OCI-LY1 (cell line): Measurements from ENCODE around the gene MME.
A peak's percentile ranks its signal among the peaks of the same experiment; 100 is the strongest.

Source experiments
- H2AFZ ChIP-seq: fragments of 200-600 bp; sonication (generic), shearing (Covaris generic); 2 replicates; pipeline ENCODE4 v1.6.0; 2014; ENCODE audit warnings: antibody characterized with exemption, mild to moderate bottlenecking, low read length
- H3F3A ChIP-seq: fragments of 200-600 bp; sonication (generic), shearing (Covaris generic); 2 replicates; pipeline ENCODE4 v1.6.0; 2014; ENCODE audit warnings: mild to moderate bottlenecking, antibody characterized with exemption, low read length, moderate library complexity; ENCODE audit not compliant: insufficient read depth
- H3K27ac ChIP-seq: fragments of 200-600 bp; sonication (generic); 2 replicates; pipeline ENCODE4 v1.5.1; 2014; ENCODE audit warnings: low read length, mixed run types, mild to moderate bottlenecking, low read depth; ENCODE audit not compliant: poor library complexity, severe bottlenecking
- H3K27me3 ChIP-seq: fragments of 200-600 bp; sonication (generic); 2 replicates; pipeline ENCODE4 v1.6.0; 2014; ENCODE audit warnings: antibody characterized with exemption, mild to moderate bottlenecking, low read length, moderate library complexity; ENCODE audit not compliant: insufficient read depth
- H3K36me3 ChIP-seq: fragments of 200-600 bp; sonication (generic); 2 replicates; pipeline ENCODE4 v1.6.1; 2014; ENCODE audit warnings: mild to moderate bottlenecking, antibody characterized with exemption, low read length, moderate library complexity, mixed read lengths; ENCODE audit not compliant: insufficient read depth
- H3K4me1 ChIP-seq: fragments of 200-600 bp; sonication (generic); 2 replicates; pipeline ENCODE4 v1.5.1; 2014; ENCODE audit warnings: mild to moderate bottlenecking, low read length, moderate library complexity; ENCODE audit not compliant: insufficient read depth, severe bottlenecking
- H3K4me2 ChIP-seq: fragments of 200-600 bp; sonication (generic), shearing (Covaris generic); 2 replicates; pipeline ENCODE4 v1.6.1; 2014; ENCODE audit warnings: low read length
- H3K4me3 ChIP-seq: fragments of 200-600 bp; sonication (generic); 2 replicates; pipeline ENCODE4 v1.5.1; 2014; ENCODE audit warnings: low read length, low read depth, mild to moderate bottlenecking, mixed read lengths; ENCODE audit not compliant: poor library complexity, severe bottlenecking
- H3K79me2 ChIP-seq: fragments of 200-600 bp; shearing (Covaris generic); 2 replicates; pipeline ENCODE4 v1.6.1; 2016; ENCODE audit warnings: mixed run types, low read length, mixed read lengths; ENCODE audit not compliant: insufficient read depth
- H3K9ac ChIP-seq: fragments of 200-600 bp; sonication (generic), shearing (Covaris generic); 2 replicates; pipeline ENCODE4 v1.6.1; 2014; ENCODE audit warnings: mild to moderate bottlenecking, low read length, mixed read lengths
- H3K9me2 ChIP-seq: fragments of 200-600 bp; sonication (generic), shearing (Covaris generic); 2 replicates; pipeline ENCODE4 v1.6.1; 2014; ENCODE audit warnings: low read depth, mild to moderate bottlenecking, low read length, mixed read lengths
- H3K9me3 ChIP-seq: fragments of 200-600 bp; shearing (Covaris generic); 2 replicates; pipeline ENCODE4 v1.6.1; 2014; ENCODE audit warnings: low read length, mixed read lengths
- H4K20me1 ChIP-seq: fragments of 200-600 bp; sonication (generic), shearing (Covaris generic); 2 replicates; pipeline ENCODE4 v1.6.0; 2016; ENCODE audit warnings: mild to moderate bottlenecking, low read length; ENCODE audit not compliant: insufficient read depth
- CTCF ChIP-seq: fragments of 200-600 bp; sonication (generic), shearing (Covaris generic); IDR thresholded peaks from 2 replicates; pipeline ENCODE4 v1.5.1; 2017; ENCODE audit warnings: mild to moderate bottlenecking, antibody characterized with exemption, low read length, moderate library complexity, mixed read lengths
- EZH2 ChIP-seq: fragments of 200-600 bp; sonication (generic), shearing (Covaris generic); IDR thresholded peaks from 2 replicates; pipeline ENCODE4 v1.8.0; 2017; ENCODE audit warnings: borderline replicate concordance, mixed run types, mild to moderate bottlenecking, antibody characterized with exemption, low read length, moderate library complexity, mixed read lengths

Gene MME

GRCh38 chr3:155070316-155070715 lies 9.8 kb upstream of the MME start:
- H3K9me2 ChIP-seq = no peaks in the 10 kb centered on the region
- H3K27ac ChIP-seq = no peak overlapping the region
- H3K4me3 ChIP-seq = no peak overlapping the region
- no peaks in the 10 kb centered on the region for H3K79me2 ChIP-seq
- H4K20me1 ChIP-seq = no peaks in the 10 kb centered on the region
- H2AFZ ChIP-seq = peak overlapping the region; percentile 23; the same call in 1 of the 2 replicates
- no peak overlapping the region for H3K4me2 ChIP-seq
- TF ChIP-seq EZH2 (no peak), CTCF (no peak)
- H3K27me3 ChIP-seq = no peaks in the 10 kb centered on the region
- no peaks in the 10 kb centered on the region for H3K36me3 ChIP-seq
- 0 out of 2 replicates have a peak, but pooled peaks cover 5% of the 10 kb centered on the region for H3F3A ChIP-seq
- no peaks in the 10 kb centered on the region for H3K9me3 ChIP-seq
- no peak overlapping the region for H3K9ac ChIP-seq
- H3K4me1 ChIP-seq = peaks cover 11% of the 10 kb centered on the region

DNA sequence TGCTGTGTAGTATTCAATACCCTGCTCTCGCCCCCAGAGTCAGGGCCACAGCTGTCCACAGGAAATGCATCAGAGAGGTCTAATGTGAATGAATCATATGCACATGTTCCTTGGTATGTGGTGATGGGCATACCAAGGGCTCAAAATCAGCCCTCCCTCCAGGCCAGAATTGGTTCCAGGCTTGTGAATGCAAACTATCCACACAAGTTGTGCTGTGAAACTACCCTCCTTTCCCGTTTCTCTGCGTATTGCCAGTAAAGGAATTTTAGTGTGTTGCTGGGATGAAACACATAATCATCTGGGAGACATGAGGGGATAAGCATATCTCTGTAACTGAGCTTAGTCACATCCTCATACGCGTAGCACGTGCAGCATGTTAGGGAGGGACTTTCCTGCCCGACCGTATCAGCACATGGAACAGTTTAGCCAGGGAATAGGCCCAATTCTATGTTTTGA lies 9.2 kb upstream of the MME start:
- Histone ChIP-seq H3K36me3 (no peaks in the 10 kb centered on the region), H3K27me3 (no peaks in the 10 kb centered on the region), H2AFZ (peak overlapping the region; percentile 28; the same call in 1 of the 2 replicates), H3K4me3 (no peak overlapping the region), H3K9me2 (no peaks in the 10 kb centered on the region), H3K79me2 (no peaks in the 10 kb centered on the region), H3K27ac (no peak overlapping the region), H3K4me2 (no peak overlapping the region), H3K4me1 (peaks cover 4% of the 10 kb centered on the region), H3K9me3 (peaks cover 4% of the 10 kb centered on the region; the same call in 1 of the 2 replicates), H3F3A (0 out of 2 replicates have a peak, but pooled peaks cover 5% of the 10 kb centered on the region), H3K9ac (no peak overlapping the region), H4K20me1 (no peaks in the 10 kb centered on the region)
- TF ChIP-seq CTCF (no peak), EZH2 (no peak)

GRCh38 chr3:155075200-155075599 lies 4.9 kb upstream of the MME start:
- Histone ChIP-seq H3K9ac (no peak overlapping the region), H2AFZ (no peak overlapping the region), H3K4me1 (peaks cover 12% of the 10 kb centered on the region), H3K9me3 (peaks cover 6% of the 10 kb centered on the region; the same call in 1 of the 2 replicates), H3F3A (0 out of 2 replicates have a peak, but pooled peaks cover 5% of the 10 kb centered on the region), H3K9me2 (no peaks in the 10 kb centered on the region), H3K27me3 (no peaks in the 10 kb centered on the region), H3K4me3 (no peak overlapping the region), H3K4me2 (no peak overlapping the region), H3K27ac (no peak overlapping the region), H3K79me2 (peaks cover 11% of the 10 kb centered on the region), H4K20me1 (no peaks in the 10 kb centered on the region), H3K36me3 (no peaks in the 10 kb centered on the region; the same call in 1 of the 2 replicates)
- TF ChIP-seq CTCF = no peak
- no peak for TF ChIP-seq EZH2
